Measurements from ENCODE around the gene ITGAL. TPM values are rescaled to one million over a fixed set of nuclear protein-coding genes. Genes with fewer than 3 reads are reported as not detected.
A peak's percentile ranks its signal among the peaks of the same experiment; 100 is the strongest.

Gene ITGAL
- total and polyA plus RNA-seq, 2 donors (not counting 3 experiments of a cell fraction or from before 2014, with no cell fraction given): not detected

- FAIRE-seq: peak; percentile 98
- POLR2A ChIA-PET: interaction anchor here (0.6 to 1.0 kb wide), 2 partner anchors 126 to 248 kb away, joined by 3 read pairs; partner anchors contain the start of gene ZNF688
These were observed 26.9 kb upstream of the ITGAL start, which contains the start of gene SEPHS2 for GRCh38 chr16:30445408-30446202. TSS of gene SEPHS2 (minus strand) at chr16:30445874. CDS start at chr16:30445727, 147 bp downstream.

More at GRCh38 chr16:30445408-30446202, 26.9 kb upstream of the ITGAL start, which contains the start of gene SEPHS2:
- intact Hi-C loops (cut with micrococcal nuclease): loop anchor here (1.0 to 5.0 kb wide), 7 partner anchors 27 to 247 kb away; partner anchors contain the start of genes ZNF689 and ZNF747
- H3K27ac ChIP-seq (ENCODE audit: insufficient read depth, low read depth, low read length): peak within 1 kb of the TSS; percentile 72
- no peaks in the 10 kb centered on the region for H3K27me3 ChIP-seq (ENCODE audit: control insufficient read depth in 2 of 2, insufficient read depth in 2 of 2, low read length in 2 of 2)
- CTCF ChIA-PET: interaction anchor here (1.7 to 2.5 kb wide), 2 partner anchors 16 to 28 kb away, joined by 7 to 15 read pairs; partner anchors contain the start of gene DCTPP1
- peak; percentile 97 for DNase-seq (ENCODE audit: low read depth, low spot score)
- dilution Hi-C loops (cut with MboI; ENCODE audit: extremely low pct_ligation_motif_present, low sequenced_read_pairs): no loop called here
- no peaks in the 10 kb centered on the region for H3K9me1 ChIP-seq (replicated peaks; ENCODE audit: control insufficient read depth, extremely low read depth, insufficient read depth, low read length)
- H3K4me2 ChIP-seq (ENCODE audit: insufficient read depth, low read length): peak within 1 kb of the TSS; percentile 57
- peak within 1 kb of the TSS; percentile 85 for H3K9ac ChIP-seq (replicated peaks; ENCODE audit: extremely low read depth, insufficient read depth, low read length)
- peaks cover 11% of the 10 kb centered on the region for H3K4me1 ChIP-seq (ENCODE audit: control insufficient read depth, extremely low read depth, insufficient read depth, low read length)
- H3K4me3 ChIP-seq (replicated peaks in 1 of 3; ENCODE audit: insufficient read depth in 1 of 3, low read depth in 1 of 3, low read length in 3 of 3): peak within 1 kb of the TSS; percentile 57 to 79 (median 68)
- H3K9me3 ChIP-seq (replicated peaks; ENCODE audit: control insufficient read depth, insufficient read depth, low read length): no peaks in the 10 kb centered on the region
- no peaks in the 10 kb centered on the region for H4K20me1 ChIP-seq (replicated peaks; ENCODE audit: control insufficient read depth, extremely low read depth, insufficient read depth, low read length)
- H2AFZ ChIP-seq (ENCODE audit: low read depth, low read length): peak within 1 kb of the TSS; percentile 80
- TF ChIP-seq EZH2 (IDR thresholded peaks at IDR 0.05; ENCODE audit: borderline replicate concordance, low read depth, low read length, severe bottlenecking) (no peak), GATA2 (IDR thresholded peaks at IDR 0.05; ENCODE audit: insufficient read depth, insufficient read length, low read depth, low read length) (no peak), MAX (IDR thresholded peaks at IDR 0.05; ENCODE audit: insufficient read depth, insufficient read length) (peak; percentile 82), FOS (IDR thresholded peaks at IDR 0.05; ENCODE audit: borderline replicate concordance, insufficient read depth, low read length) (no peak), JUN (IDR thresholded peaks at IDR 0.05; ENCODE audit: borderline replicate concordance, insufficient read depth, insufficient read length, low read depth) (no peak), POLR2AphosphoS5 (IDR thresholded peaks at IDR 0.05; ENCODE audit: insufficient read depth, low read depth, low read length) (peak; percentile 83), MYC (IDR thresholded peaks at IDR 0.05; ENCODE audit: low read depth, low read length) (no peak), POLR2A (IDR thresholded peaks at IDR 0.05; ENCODE audit: low read depth, low read length) (peak; percentile 93)
- TF ChIP-seq, protein P1, sequence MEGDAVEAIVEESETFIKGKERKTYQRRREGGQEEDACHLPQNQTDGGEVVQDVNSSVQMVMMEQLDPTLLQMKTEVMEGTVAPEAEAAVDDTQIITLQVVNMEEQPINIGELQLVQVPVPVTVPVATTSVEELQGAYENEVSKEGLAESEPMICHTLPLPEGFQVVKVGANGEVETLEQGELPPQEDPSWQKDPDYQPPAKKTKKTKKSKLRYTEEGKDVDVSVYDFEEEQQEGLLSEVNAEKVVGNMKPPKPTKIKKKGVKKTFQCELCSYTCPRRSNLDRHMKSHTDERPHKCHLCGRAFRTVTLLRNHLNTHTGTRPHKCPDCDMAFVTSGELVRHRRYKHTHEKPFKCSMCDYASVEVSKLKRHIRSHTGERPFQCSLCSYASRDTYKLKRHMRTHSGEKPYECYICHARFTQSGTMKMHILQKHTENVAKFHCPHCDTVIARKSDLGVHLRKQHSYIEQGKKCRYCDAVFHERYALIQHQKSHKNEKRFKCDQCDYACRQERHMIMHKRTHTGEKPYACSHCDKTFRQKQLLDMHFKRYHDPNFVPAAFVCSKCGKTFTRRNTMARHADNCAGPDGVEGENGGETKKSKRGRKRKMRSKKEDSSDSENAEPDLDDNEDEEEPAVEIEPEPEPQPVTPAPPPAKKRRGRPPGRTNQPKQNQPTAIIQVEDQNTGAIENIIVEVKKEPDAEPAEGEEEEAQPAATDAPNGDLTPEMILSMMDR (IDR thresholded peaks at IDR 0.05; ENCODE audit: extremely low read depth in 1 of 2, insufficient read depth in 1 of 2, low read depth in 1 of 2, low read length in 2 of 2): peak; percentile 29 to 53
- peaks cover 12% of the 10 kb centered on the region for H3K79me2 ChIP-seq (ENCODE audit: control insufficient read depth, insufficient read depth, low read length)
- BruUV-seq (replicated peaks): TSS peak; percentile 56
- no peaks in the 10 kb centered on the region for H3K36me3 ChIP-seq (ENCODE audit: control insufficient read depth in 2 of 2, extremely low read depth in 1 of 2, insufficient read depth in 2 of 2, low read length in 2 of 2)

Measured in endothelial cell of umbilical vein (primary cell).